H1 (cell line): ENCODE results near the gene ZBTB9. TPM values are rescaled to one million over a fixed set of nuclear protein-coding genes. Genes with fewer than 3 reads are reported as not detected.

Experiments
- CTCF ChIA-PET: fragments of 300-600 bp; sonication (Branson Sonifier 250); formaldehyde crosslinking; loops from one replicate; lab custom pipeline; 2021; ENCODE audit not compliant: partially characterized antibody; lab: Charles Lee
- POLR2A ChIA-PET: fragments of 300-600 bp; sonication (Branson Sonifier 250); formaldehyde crosslinking; loops from one replicate; lab custom pipeline; 2021; ENCODE audit warnings: inconsistent platforms; ENCODE audit not compliant: partially characterized antibody; lab: Charles Lee
- DNase-seq, 2 experiments: peaks; one replicate each; pipeline versions ENCODE4 v3.0.0 to v3.0.0-alpha.2; 2010 to 2022; ENCODE audit warnings: low spot score in 2 of 2, low read depth in 1 of 2, mixed read lengths in 1 of 2
- FAIRE-seq: peaks from 2 replicates; lab custom pipeline; 2011; peaks lifted over from hg19 to GRCh38; lab: Jason Lieb, UNC
- H2AFZ ChIP-seq: 2 replicates; pipeline ENCODE4 v1.8.1; 2012; ENCODE audit warnings: low read length, inconsistent platforms
- H2AK5ac ChIP-seq: 2 replicates; pipeline ENCODE4 v1.6.1; 2013; ENCODE audit warnings: low read depth, low read length
- H2BK120ac ChIP-seq: replicated peaks from 2 replicates; pipeline ENCODE3; 2013; ENCODE audit warnings: low read depth, low read length, inconsistent platforms
- H2BK12ac ChIP-seq: 2 replicates; pipeline ENCODE4 v1.6.1; 2013; ENCODE audit warnings: low read depth, low read length
- H2BK15ac ChIP-seq: 2 replicates; pipeline ENCODE4 v1.6.1; 2013; ENCODE audit warnings: low read length
- H2BK20ac ChIP-seq: 2 replicates; pipeline ENCODE4 v1.6.1; 2013; ENCODE audit warnings: low read length
- H2BK5ac ChIP-seq: 2 replicates; pipeline ENCODE4 v1.6.1; 2013; ENCODE audit warnings: low read depth, low read length
- H3K14ac ChIP-seq: 2 replicates; pipeline ENCODE4 v1.6.1; 2013; ENCODE audit warnings: inconsistent platforms; ENCODE audit not compliant: insufficient read length
- H3K18ac ChIP-seq: 2 replicates; pipeline ENCODE4 v1.6.1; 2013; ENCODE audit warnings: low read length; ENCODE audit errors: extremely low read depth
- H3K23ac ChIP-seq: 2 replicates; pipeline ENCODE4 v1.6.1; 2013; ENCODE audit warnings: inconsistent platforms; ENCODE audit not compliant: insufficient read length
- H3K23me2 ChIP-seq: 2 replicates; pipeline ENCODE4 v1.6.1; 2013; ENCODE audit warnings: low read depth, low read length
- H3K27ac ChIP-seq: 2 replicates; pipeline ENCODE4 v1.6.1; 2011; ENCODE audit warnings: low read depth, low read length, inconsistent platforms
- H3K27me3 ChIP-seq, 4 experiments: replicated peaks in 1 of 4; 1 replicate in 1 of 4; 2 replicates in 3 of 4; pipeline versions ENCODE4 v1.6.1 to v1.8.1; 2011 to 2013; ENCODE audit warnings: low read length in 3 of 4, mild to moderate bottlenecking in 3 of 4, inconsistent platforms in 2 of 4, mixed read lengths in 2 of 4, moderate library complexity in 1 of 4; ENCODE audit not compliant: control insufficient read depth in 3 of 4, insufficient read depth in 3 of 4; ENCODE audit errors: extremely low read depth in 1 of 4
- H3K36me3 ChIP-seq, 4 experiments: 2 replicates each; pipeline versions ENCODE4 v1.6.1 to v1.8.1; 2011 to 2013; ENCODE audit warnings: mild to moderate bottlenecking in 4 of 4, low read length in 3 of 4, moderate library complexity in 2 of 4, control low read depth in 1 of 4, inconsistent platforms in 1 of 4; ENCODE audit not compliant: insufficient read depth in 4 of 4, control insufficient read depth in 2 of 4
- H3K4ac ChIP-seq: replicated peaks from 2 replicates; pipeline ENCODE3; 2013; ENCODE audit warnings: low read length, low read depth, mixed read lengths, inconsistent platforms; ENCODE audit not compliant: insufficient read length
- H3K4me1 ChIP-seq, 4 experiments: replicated peaks in 1 of 4; 1 replicate in 1 of 4; 2 replicates in 3 of 4; pipeline versions ENCODE4 v1.6.1 to v1.8.1; 2011 to 2013; ENCODE audit warnings: low read length in 3 of 4, inconsistent platforms in 2 of 4, mixed read lengths in 1 of 4; ENCODE audit not compliant: insufficient read depth in 4 of 4, control insufficient read depth in 3 of 4
- H3K4me2 ChIP-seq, 2 experiments: 2 replicates each; pipeline versions ENCODE4 v1.6.1 to v1.8.1; 2011 to 2013; ENCODE audit warnings: low read depth in 2 of 2, low read length in 2 of 2, control low read depth in 1 of 2, inconsistent platforms in 1 of 2, mild to moderate bottlenecking in 1 of 2; ENCODE audit not compliant: insufficient read depth in 1 of 2
- H3K4me3 ChIP-seq, 4 experiments: fragments of 200-600, 300-600 bp in 1 of 4; sonication (generic), shearing (Covaris generic), sonication (Bioruptor Twin) in 1 of 4; 2 replicates each; pipeline versions ENCODE4 v1.5.1 to v1.8.1; 2011 to 2016; ENCODE audit warnings: low read length in 4 of 4, low read depth in 3 of 4, control low read depth in 2 of 4, inconsistent platforms in 2 of 4, mild to moderate bottlenecking in 2 of 4, mixed read lengths in 1 of 4, moderate library complexity in 1 of 4; ENCODE audit not compliant: insufficient read depth in 2 of 4; ENCODE audit errors: extremely low read depth in 1 of 4
- H3K56ac ChIP-seq: replicated peaks from 2 replicates; pipeline ENCODE3; 2013; ENCODE audit warnings: low read depth, mild to moderate bottlenecking, mixed read lengths, low read length, inconsistent platforms; ENCODE audit not compliant: insufficient read length
- H3K79me1 ChIP-seq: 2 replicates; pipeline ENCODE4 v1.6.1; 2013; ENCODE audit warnings: low read depth, low read length, control low read depth
- H3K79me2 ChIP-seq, 2 experiments: 2 replicates each; pipeline versions ENCODE4 v1.6.1 to v1.8.1; 2012 to 2013; ENCODE audit warnings: low read length in 2 of 2, mild to moderate bottlenecking in 2 of 2, inconsistent platforms in 1 of 2; ENCODE audit not compliant: insufficient read depth in 2 of 2, control insufficient read depth in 1 of 2
- H3K9ac ChIP-seq, 4 experiments: replicated peaks in 1 of 4; 1 replicate in 1 of 4; 2 replicates in 3 of 4; pipeline versions ENCODE4 v1.6.1 to v1.8.1; 2011 to 2013; ENCODE audit warnings: low read depth in 3 of 4, low read length in 3 of 4, control low read depth in 2 of 4, mild to moderate bottlenecking in 2 of 4, moderate library complexity in 2 of 4, inconsistent platforms in 1 of 4; ENCODE audit errors: extremely low read depth in 1 of 4
- H3K9me3 ChIP-seq, 2 experiments: 2 replicates each; pipeline versions ENCODE4 v1.6.1 to v1.8.1; 2012 to 2013; ENCODE audit warnings: mild to moderate bottlenecking in 2 of 2, moderate library complexity in 2 of 2, control low read depth in 1 of 2, inconsistent platforms in 1 of 2, low read depth in 1 of 2, low read length in 1 of 2, mixed read lengths in 1 of 2; ENCODE audit not compliant: insufficient read depth in 2 of 2
- H4K20me1 ChIP-seq, 2 experiments: replicated peaks in 1 of 2; 2 replicates each; pipeline versions ENCODE3 to v1.8.1; 2011 to 2013; ENCODE audit warnings: inconsistent platforms in 2 of 2, low read length in 2 of 2, mild to moderate bottlenecking in 1 of 2; ENCODE audit not compliant: insufficient read depth in 2 of 2, control insufficient read depth in 1 of 2
- H4K5ac ChIP-seq: 2 replicates; pipeline ENCODE4 v1.6.1; 2013; ENCODE audit warnings: low read length, low read depth, mixed read lengths, inconsistent platforms; ENCODE audit not compliant: insufficient read length
- H4K8ac ChIP-seq: 2 replicates; pipeline ENCODE4 v1.8.0; 2013; ENCODE audit warnings: mild to moderate bottlenecking, moderate library complexity, low read length, inconsistent platforms; ENCODE audit not compliant: insufficient read depth; ENCODE audit errors: extremely low read depth
- H4K91ac ChIP-seq: replicated peaks from 2 replicates; pipeline ENCODE3; 2013; ENCODE audit warnings: low read length, mixed read lengths, inconsistent platforms; ENCODE audit not compliant: insufficient read length
- CBX5 ChIP-seq: fragments of 300-800, 300-1000 bp; sonication (generic); IDR thresholded peaks from 2 replicates; pipeline ENCODE4 v1.7.1; 2016; ENCODE audit warnings: antibody characterized with exemption, low read length, low read depth
- CHD1 ChIP-seq: IDR thresholded peaks from 2 replicates; pipeline ENCODE4 v1.6.1; 2012; ENCODE audit warnings: low read depth, low read length, improper control_type of control experiment
- EZH2 ChIP-seq: fragments of 200-600 bp; sonication (generic); IDR thresholded peaks from 2 replicates; pipeline ENCODE4 v1.7.1; 2012; ENCODE audit warnings: low read depth, mild to moderate bottlenecking, moderate library complexity, low read length, inconsistent platforms; ENCODE audit not compliant: severe bottlenecking
- HDAC2 ChIP-seq, 2 experiments: fragments of 300-600 bp in 1 of 2; sonication (generic) in 1 of 2; IDR thresholded peaks; 2 replicates each; pipeline ENCODE4 v1.6.1; 2011 to 2012; ENCODE audit warnings: low read depth in 2 of 2, low read length in 2 of 2, mild to moderate bottlenecking in 2 of 2, moderate library complexity in 2 of 2, borderline replicate concordance in 1 of 2, inconsistent platforms in 1 of 2
- KDM4A ChIP-seq: IDR thresholded peaks from one replicate; pipeline ENCODE4 v1.7.1; 2012; ENCODE audit warnings: low read depth, mild to moderate bottlenecking, moderate library complexity, low read length, inconsistent platforms; ENCODE audit not compliant: severe bottlenecking
- RFX5 ChIP-seq: IDR thresholded peaks from 2 replicates; pipeline ENCODE4 v1.6.1; 2011; ENCODE audit warnings: low read depth, low read length, improper control_type of control experiment, borderline replicate concordance
- SIN3A ChIP-seq, 2 experiments: IDR thresholded peaks in 1 of 2; conservative IDR thresholded peaks in 1 of 2; 2 replicates each; pipeline ENCODE4 v1.6.1; 2011 to 2012; ENCODE audit warnings: low read length in 2 of 2, improper control_type of control experiment in 1 of 2, low read depth in 1 of 2, mild to moderate bottlenecking in 1 of 2
- SIRT6 ChIP-seq: IDR thresholded peaks from one replicate; pipeline ENCODE4 v1.7.1; 2012; ENCODE audit warnings: low read length, inconsistent platforms
- SIX5 ChIP-seq: IDR thresholded peaks from 2 replicates; pipeline ENCODE4 v1.6.1; 2011; ENCODE audit warnings: mild to moderate bottlenecking, low read depth, low read length
- WGBS, 2 experiments: shearing (Covaris generic) in 1 of 2; methylation state at CpG; one replicate each; pipeline versions ENCODE4 v1.1.6 to v1.1.7; 2013 to 2015; ENCODE audit warnings: low lambda C conversion rate in 2 of 2, mixed read lengths in 2 of 2, inconsistent platforms in 1 of 2, low coverage in 1 of 2, missing lambda C conversion rate in 1 of 2; ENCODE audit not compliant: insufficient replicate concordance in 2 of 2, insufficient coverage in 1 of 2, insufficient read length in 1 of 2; ENCODE audit errors: extremely low coverage in 1 of 2, missing lambda C conversion rate in 1 of 2; 5-methylcytosine and 5-hydroxymethylcytosine counted together
- polyA plus RNA-seq, 7 experiments: library from polyadenylated mRNA; depleted of rRNA in 3 of 7; stranded (reverse) in 5 of 7; unstranded in 2 of 7; fragments of >200 nt in 5 of 7; fragments of 200-250 nt in 2 of 7; gene quantifications; 1 replicate in 5 of 7; 2 replicates in 1 of 7; 4 replicates in 1 of 7; pipeline versions ENCODE4 v1.2.1 to v1.2.3, GENCODE V29; 2011 to 2013; ENCODE audit warnings: missing spikeins in 2 of 7, mixed read lengths in 2 of 7
- total RNA-seq: library from RNA; stranded (reverse); fragmentation: NEBNext Ultra II Directional; extraction: Animal tissue kit (Norgen Biotek cat#: 25700); gene quantifications from 2 replicates; pipeline ENCODE4 v1.2.1, GENCODE V29; 2021
- TF ChIP-seq, protein P1 (sequence below): IDR thresholded peaks from 2 replicates; pipeline ENCODE4 v1.6.1; 2012; ENCODE audit warnings: inconsistent platforms

ZBTB9 gene
- total and polyA plus RNA-seq, 2 of the 8 experiments (the other 6 are each of a cell fraction or from before 2014, with no cell fraction given), result 16.9 to 20.2 TPM

DNA sequence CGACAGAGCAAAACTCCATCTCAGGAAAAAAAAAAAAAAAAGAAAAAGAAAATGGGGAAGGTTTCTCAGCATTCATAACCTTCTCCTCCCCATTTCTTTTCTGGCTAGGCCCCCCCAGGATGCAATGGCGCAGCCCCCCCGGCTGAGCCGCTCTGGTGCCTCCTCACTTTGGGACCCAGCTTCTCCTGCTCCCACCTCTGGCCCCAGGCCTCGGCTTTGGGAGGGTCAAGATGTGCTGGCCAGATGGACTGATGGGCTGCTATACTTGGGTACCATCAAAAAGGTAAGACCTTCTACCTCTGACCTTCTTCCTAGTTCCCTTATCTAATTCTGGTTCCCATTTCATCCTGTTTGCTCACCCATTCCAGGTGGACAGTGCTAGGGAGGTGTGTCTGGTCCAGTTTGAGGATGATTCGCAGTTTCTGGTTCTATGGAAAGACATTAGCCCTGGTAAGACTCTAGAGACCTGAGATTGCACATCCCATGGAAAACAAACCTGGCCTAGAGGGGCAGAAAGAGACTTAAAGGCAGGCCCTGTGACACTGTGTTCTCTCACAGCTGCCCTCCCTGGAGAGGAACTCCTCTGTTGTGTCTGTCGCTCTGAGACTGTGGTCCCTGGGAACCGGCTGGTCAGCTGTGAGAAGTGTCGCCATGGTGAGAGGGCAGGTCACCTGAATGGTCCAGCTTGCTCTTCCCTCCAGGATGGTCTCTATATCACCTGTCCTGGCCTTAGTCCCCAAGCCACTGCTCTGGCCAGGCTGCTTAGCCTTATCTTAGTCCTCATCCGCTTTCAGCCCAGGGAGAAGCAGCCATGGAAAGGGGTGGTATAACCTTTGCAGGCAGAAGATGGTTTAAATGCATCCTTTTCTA lies 42.0 kb upstream of the ZBTB9 start:
- H3K27me3 ChIP-seq, result no peaks in the 10 kb centered on the region
- H3K79me2 ChIP-seq, result peaks cover 10 to 34% of the 10 kb centered on the region in 2 experiments
- no peak overlapping the region for H3K4me3 ChIP-seq
- TF ChIP-seq KDM4A (no peak), CBX5 (no peak), SIN3A (conservative IDR thresholded peaks at IDR 0.05 in 1 of 2, IDR thresholded peaks at IDR 0.05 in 1 of 2; ENCODE audit: low read depth in 1 of 2, low read length in 2 of 2) (no peak), EZH2 (no peak), CHD1 (no peak), SIRT6 (no peak), HDAC2 (IDR thresholded peaks at IDR 0.05; ENCODE audit: borderline replicate concordance in 1 of 2, low read depth in 2 of 2, low read length in 2 of 2) (no peak), RFX5 (no peak), SIX5 (no peak)
- TF ChIP-seq, protein P1, sequence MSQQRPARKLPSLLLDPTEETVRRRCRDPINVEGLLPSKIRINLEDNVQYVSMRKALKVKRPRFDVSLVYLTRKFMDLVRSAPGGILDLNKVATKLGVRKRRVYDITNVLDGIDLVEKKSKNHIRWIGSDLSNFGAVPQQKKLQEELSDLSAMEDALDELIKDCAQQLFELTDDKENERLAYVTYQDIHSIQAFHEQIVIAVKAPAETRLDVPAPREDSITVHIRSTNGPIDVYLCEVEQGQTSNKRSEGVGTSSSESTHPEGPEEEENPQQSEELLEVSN, result no peak

More for the DNA sequence above, 42.0 kb upstream of the ZBTB9 start:
- Histone ChIP-seq H2BK20ac (no peak overlapping the region), H2BK5ac (no peak overlapping the region), H2AK5ac (no peak overlapping the region), H4K91ac (no peak overlapping the region), H3K9me3 (no peaks in the 10 kb centered on the region), H3K18ac (no peak overlapping the region), H4K5ac (no peak overlapping the region), H3K56ac (no peak overlapping the region), H3K79me1 (peaks cover 9% of the 10 kb centered on the region; the same call in 1 of the 2 replicates), H3K14ac (no peak overlapping the region), H4K8ac (peak overlapping the region; percentile 53; the same call in 1 of the 2 replicates), H3K9ac (no peak overlapping the region), H2BK120ac (no peak overlapping the region), H3K23ac (no peak overlapping the region), H2BK15ac (no peak overlapping the region), H3K27ac (no peak overlapping the region), H3K36me3 (peaks cover 7 to 51% (median 30%) of the 10 kb centered on the region in 4 experiments; a peak in 7 of 8 replicates), H4K20me1 (peaks cover 4 to 17% of the 10 kb centered on the region in 2 experiments), H3K23me2 (peaks cover 13% of the 10 kb centered on the region), H2AFZ (no peak overlapping the region), H2BK12ac (no peak overlapping the region), H3K4me1 (peaks cover 0 to 20% (median 9%) of the 10 kb centered on the region in 4 experiments; a peak in 6 of 7 replicates), H3K4ac (no peak overlapping the region), H3K4me2 (no peak overlapping the region; a peak in 1 of 4 replicates)
- ChIA-PET POLR2A (interaction anchor here (0.7 to 3.6 kb wide), 7 partner anchors 10 to 435 kb away, joined by 3 to 24 read pairs (median 5); no protein-coding TSS in a partner anchor), CTCF (interaction anchor here (1.7 kb wide), 1 partner anchor 10 kb away, joined by 8 read pairs; no protein-coding TSS in a partner anchor)
- FAIRE-seq (no peak), DNase-seq (no peak)
- 87% methylated on average over 7 of the region's 10 CpGs; no CpG with 5 or more reads in 1 of the 2 experiments for WGBS, 2 experiments
